ENCODE data around the gene CDK6.

GRCh38 chr7:92667816-92668535, 168.4 kb downstream of the CDK6 start:
- TF ChIP-seq CTCF (IDR thresholded peaks at IDR 0.05; ENCODE audit: low read depth, low read length), result no peak
- TF ChIP-seq POLR2A (IDR thresholded peaks at IDR 0.05; ENCODE audit: extremely low read depth, insufficient read length), result no peak

Data from NB4 (cell line).